Lower leg skin (tissue), 3 donors: Measurements from ENCODE around the gene MTUS2.

ENCODE experiments used
- CTCF ChIP-seq, 3 donors: fragments of 450-650 bp; IDR thresholded peaks; one replicate each; pipeline ENCODE4 v1.5.1; 2016; ENCODE audit warnings: antibody characterized with exemption in 3 of 3, mild to moderate bottlenecking in 3 of 3, moderate library complexity in 2 of 3
- POLR2A ChIP-seq, 2 donors: fragments of 450-650 bp; IDR thresholded peaks; one replicate each; pipeline ENCODE4 v1.6.1; 2016 to 2017; ENCODE audit warnings: antibody characterized with exemption in 2 of 2, mild to moderate bottlenecking in 1 of 2, moderate library complexity in 1 of 2

- TF ChIP-seq CTCF (IDR thresholded peaks at IDR 0.05) (no peak), POLR2A (IDR thresholded peaks at IDR 0.05) (no peak)
Measured at GRCh38 chr13:29196409-29197074, 376.4 kb downstream of the MTUS2 start.
